HepG2 (cell line): Measurements from ENCODE around the gene IGF2BP3. TPM values are rescaled to one million over a fixed set of nuclear protein-coding genes. Genes with fewer than 3 reads are reported as not detected.

Experiments
- SMAD9 ChIP-seq: sonication (generic); formaldehyde crosslinking; IDR thresholded peaks from 2 replicates; pipeline ENCODE4 v1.5.1; 2020; ENCODE audit warnings: mild to moderate bottlenecking, missing genetic modification reagents
- ZNF607 ChIP-seq: sonication (generic); formaldehyde crosslinking; IDR thresholded peaks from 2 replicates; pipeline ENCODE4 v1.5.1; 2020; ENCODE audit warnings: missing genetic modification reagents, mild to moderate bottlenecking, borderline replicate concordance
- polyA plus RNA-seq, 8 experiments: library from polyadenylated mRNA; depleted of rRNA in 3 of 8; stranded (reverse) in 7 of 8; unstranded in 1 of 8; fragments of >200 nt; fragmentation: Illumina TruSeq in 4 of 8; extraction: Trizol in 4 of 8; gene quantifications; 2 replicates each; pipeline versions ENCODE4 v1.2.1 to v1.2.3, GENCODE V29; 2011 to 2016; ENCODE audit warnings: low read depth in 4 of 8, missing spikeins in 1 of 8, mixed read lengths in 1 of 8; ENCODE audit not compliant: insufficient read depth in 1 of 8
- total RNA-seq, 5 experiments: library from RNA; depleted of rRNA; stranded (reverse); fragments of >200 nt; fragmentation: Illumina TruSeq; extraction: Trizol; gene quantifications; 2 replicates each; pipeline ENCODE4 v1.2.3, GENCODE V29; 2016; ENCODE audit warnings: low read depth in 1 of 5
- TF ChIP-seq, protein P1 (sequence below): sonication (generic); formaldehyde crosslinking; IDR thresholded peaks from 2 replicates; pipeline ENCODE4 v1.5.0; 2020; ENCODE audit warnings: mild to moderate bottlenecking, missing genetic modification reagents, borderline replicate concordance
- TF ChIP-seq, protein P2 (sequence below), 2 experiments: sonication (generic) in 1 of 2; formaldehyde crosslinking in 1 of 2; IDR thresholded peaks; 2 replicates each; pipeline versions ENCODE4 v1.4.0 to v1.6.1; 2016 to 2020; ENCODE audit warnings: borderline replicate concordance in 1 of 2, low read depth in 1 of 2, mild to moderate bottlenecking in 1 of 2, missing genetic modification reagents in 1 of 2

IGF2BP3 gene
- total and polyA plus RNA-seq, 2 of the 13 experiments (the other 11 are each of a cell fraction or from before 2014, with no cell fraction given) = 37.7 to 39.5 TPM

DNA sequence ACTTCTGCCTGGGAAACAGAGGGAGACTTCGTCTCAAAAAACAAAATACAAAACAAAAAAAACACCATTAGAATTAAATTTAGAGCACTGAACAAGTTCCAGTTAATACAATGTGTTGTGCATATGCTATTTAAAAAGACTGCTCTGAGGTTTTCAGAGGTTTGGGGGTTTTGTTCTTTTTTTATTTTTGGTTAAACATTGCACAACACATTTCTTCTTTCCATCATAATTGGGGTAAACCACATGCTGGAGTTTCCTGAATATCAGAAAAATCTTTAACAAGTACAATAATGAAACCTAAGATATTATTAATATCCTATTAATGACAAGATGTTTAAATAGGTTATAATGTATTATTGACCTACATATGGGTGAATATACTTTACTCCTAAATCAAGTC, 26.3 kb downstream of the IGF2BP3 start (continued):
- TF ChIP-seq, protein P1, sequence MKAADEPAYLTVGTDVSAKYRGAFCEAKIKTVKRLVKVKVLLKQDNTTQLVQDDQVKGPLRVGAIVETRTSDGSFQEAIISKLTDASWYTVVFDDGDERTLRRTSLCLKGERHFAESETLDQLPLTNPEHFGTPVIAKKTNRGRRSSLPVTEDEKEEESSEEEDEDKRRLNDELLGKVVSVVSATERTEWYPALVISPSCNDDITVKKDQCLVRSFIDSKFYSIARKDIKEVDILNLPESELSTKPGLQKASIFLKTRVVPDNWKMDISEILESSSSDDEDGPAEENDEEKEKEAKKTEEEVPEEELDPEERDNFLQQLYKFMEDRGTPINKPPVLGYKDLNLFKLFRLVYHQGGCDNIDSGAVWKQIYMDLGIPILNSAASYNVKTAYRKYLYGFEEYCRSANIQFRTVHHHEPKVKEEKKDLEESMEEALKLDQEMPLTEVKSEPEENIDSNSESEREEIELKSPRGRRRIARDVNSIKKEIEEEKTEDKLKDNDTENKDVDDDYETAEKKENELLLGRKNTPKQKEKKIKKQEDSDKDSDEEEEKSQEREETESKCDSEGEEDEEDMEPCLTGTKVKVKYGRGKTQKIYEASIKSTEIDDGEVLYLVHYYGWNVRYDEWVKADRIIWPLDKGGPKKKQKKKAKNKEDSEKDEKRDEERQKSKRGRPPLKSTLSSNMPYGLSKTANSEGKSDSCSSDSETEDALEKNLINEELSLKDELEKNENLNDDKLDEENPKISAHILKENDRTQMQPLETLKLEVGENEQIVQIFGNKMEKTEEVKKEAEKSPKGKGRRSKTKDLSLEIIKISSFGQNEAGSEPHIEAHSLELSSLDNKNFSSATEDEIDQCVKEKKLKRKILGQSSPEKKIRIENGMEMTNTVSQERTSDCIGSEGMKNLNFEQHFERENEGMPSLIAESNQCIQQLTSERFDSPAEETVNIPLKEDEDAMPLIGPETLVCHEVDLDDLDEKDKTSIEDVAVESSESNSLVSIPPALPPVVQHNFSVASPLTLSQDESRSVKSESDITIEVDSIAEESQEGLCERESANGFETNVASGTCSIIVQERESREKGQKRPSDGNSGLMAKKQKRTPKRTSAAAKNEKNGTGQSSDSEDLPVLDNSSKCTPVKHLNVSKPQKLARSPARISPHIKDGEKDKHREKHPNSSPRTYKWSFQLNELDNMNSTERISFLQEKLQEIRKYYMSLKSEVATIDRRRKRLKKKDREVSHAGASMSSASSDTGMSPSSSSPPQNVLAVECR = no peak
- TF ChIP-seq SMAD9 (CRISPR knock-in tag) (no peak), ZNF607 (CRISPR knock-in tag) (no peak)
- TF ChIP-seq, protein P2, sequence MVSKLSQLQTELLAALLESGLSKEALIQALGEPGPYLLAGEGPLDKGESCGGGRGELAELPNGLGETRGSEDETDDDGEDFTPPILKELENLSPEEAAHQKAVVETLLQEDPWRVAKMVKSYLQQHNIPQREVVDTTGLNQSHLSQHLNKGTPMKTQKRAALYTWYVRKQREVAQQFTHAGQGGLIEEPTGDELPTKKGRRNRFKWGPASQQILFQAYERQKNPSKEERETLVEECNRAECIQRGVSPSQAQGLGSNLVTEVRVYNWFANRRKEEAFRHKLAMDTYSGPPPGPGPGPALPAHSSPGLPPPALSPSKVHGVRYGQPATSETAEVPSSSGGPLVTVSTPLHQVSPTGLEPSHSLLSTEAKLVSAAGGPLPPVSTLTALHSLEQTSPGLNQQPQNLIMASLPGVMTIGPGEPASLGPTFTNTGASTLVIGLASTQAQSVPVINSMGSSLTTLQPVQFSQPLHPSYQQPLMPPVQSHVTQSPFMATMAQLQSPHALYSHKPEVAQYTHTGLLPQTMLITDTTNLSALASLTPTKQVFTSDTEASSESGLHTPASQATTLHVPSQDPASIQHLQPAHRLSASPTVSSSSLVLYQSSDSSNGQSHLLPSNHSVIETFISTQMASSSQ (IDR thresholded peaks at IDR 0.05; ENCODE audit: low read depth) = no peak
- TF ChIP-seq, protein P2 (CRISPR knock-in tag; IDR thresholded peaks at IDR 0.05; ENCODE audit: borderline replicate concordance) = no peak
